H1 (cell line): ENCODE data around the gene DHRS7C. TPM values are rescaled to one million over a fixed set of nuclear protein-coding genes. Genes with fewer than 3 reads are reported as not detected.

Experiments used
- CTCF ChIA-PET: fragments of 300-600 bp; sonication (Branson Sonifier 250); formaldehyde crosslinking; loops from one replicate; lab custom pipeline; 2021; ENCODE audit not compliant: partially characterized antibody; lab: Charles Lee
- POLR2A ChIA-PET: fragments of 300-600 bp; sonication (Branson Sonifier 250); formaldehyde crosslinking; loops from one replicate; lab custom pipeline; 2021; ENCODE audit warnings: inconsistent platforms; ENCODE audit not compliant: partially characterized antibody; lab: Charles Lee
- DNase-seq, 2 experiments: peaks; one replicate each; pipeline versions ENCODE4 v3.0.0 to v3.0.0-alpha.2; 2010 to 2022; ENCODE audit warnings: low spot score in 2 of 2, low read depth in 1 of 2, mixed read lengths in 1 of 2
- FAIRE-seq: peaks from 2 replicates; lab custom pipeline; 2011; peaks lifted over from hg19 to GRCh38; lab: Jason Lieb, UNC
- H2AFZ ChIP-seq: 2 replicates; pipeline ENCODE4 v1.8.1; 2012; ENCODE audit warnings: low read length, inconsistent platforms
- H2AK5ac ChIP-seq: 2 replicates; pipeline ENCODE4 v1.6.1; 2013; ENCODE audit warnings: low read depth, low read length
- H2BK120ac ChIP-seq: replicated peaks from 2 replicates; pipeline ENCODE3; 2013; ENCODE audit warnings: low read depth, low read length, inconsistent platforms
- H2BK12ac ChIP-seq: 2 replicates; pipeline ENCODE4 v1.6.1; 2013; ENCODE audit warnings: low read depth, low read length
- H2BK15ac ChIP-seq: 2 replicates; pipeline ENCODE4 v1.6.1; 2013; ENCODE audit warnings: low read length
- H2BK20ac ChIP-seq: 2 replicates; pipeline ENCODE4 v1.6.1; 2013; ENCODE audit warnings: low read length
- H2BK5ac ChIP-seq: 2 replicates; pipeline ENCODE4 v1.6.1; 2013; ENCODE audit warnings: low read depth, low read length
- H3K14ac ChIP-seq: 2 replicates; pipeline ENCODE4 v1.6.1; 2013; ENCODE audit warnings: inconsistent platforms; ENCODE audit not compliant: insufficient read length
- H3K18ac ChIP-seq: 2 replicates; pipeline ENCODE4 v1.6.1; 2013; ENCODE audit warnings: low read length; ENCODE audit errors: extremely low read depth
- H3K23ac ChIP-seq: 2 replicates; pipeline ENCODE4 v1.6.1; 2013; ENCODE audit warnings: inconsistent platforms; ENCODE audit not compliant: insufficient read length
- H3K23me2 ChIP-seq: 2 replicates; pipeline ENCODE4 v1.6.1; 2013; ENCODE audit warnings: low read depth, low read length
- H3K27ac ChIP-seq: 2 replicates; pipeline ENCODE4 v1.6.1; 2011; ENCODE audit warnings: low read depth, low read length, inconsistent platforms
- H3K27me3 ChIP-seq, 4 experiments: replicated peaks in 1 of 4; 1 replicate in 1 of 4; 2 replicates in 3 of 4; pipeline versions ENCODE4 v1.6.1 to v1.8.1; 2011 to 2013; ENCODE audit warnings: low read length in 3 of 4, mild to moderate bottlenecking in 3 of 4, inconsistent platforms in 2 of 4, mixed read lengths in 2 of 4, moderate library complexity in 1 of 4; ENCODE audit not compliant: control insufficient read depth in 3 of 4, insufficient read depth in 3 of 4; ENCODE audit errors: extremely low read depth in 1 of 4
- H3K36me3 ChIP-seq, 4 experiments: 2 replicates each; pipeline versions ENCODE4 v1.6.1 to v1.8.1; 2011 to 2013; ENCODE audit warnings: mild to moderate bottlenecking in 4 of 4, low read length in 3 of 4, moderate library complexity in 2 of 4, control low read depth in 1 of 4, inconsistent platforms in 1 of 4; ENCODE audit not compliant: insufficient read depth in 4 of 4, control insufficient read depth in 2 of 4
- H3K4ac ChIP-seq: replicated peaks from 2 replicates; pipeline ENCODE3; 2013; ENCODE audit warnings: low read length, low read depth, mixed read lengths, inconsistent platforms; ENCODE audit not compliant: insufficient read length
- H3K4me1 ChIP-seq, 4 experiments: replicated peaks in 1 of 4; 1 replicate in 1 of 4; 2 replicates in 3 of 4; pipeline versions ENCODE4 v1.6.1 to v1.8.1; 2011 to 2013; ENCODE audit warnings: low read length in 3 of 4, inconsistent platforms in 2 of 4, mixed read lengths in 1 of 4; ENCODE audit not compliant: insufficient read depth in 4 of 4, control insufficient read depth in 3 of 4
- H3K4me2 ChIP-seq, 2 experiments: 2 replicates each; pipeline versions ENCODE4 v1.6.1 to v1.8.1; 2011 to 2013; ENCODE audit warnings: low read depth in 2 of 2, low read length in 2 of 2, control low read depth in 1 of 2, inconsistent platforms in 1 of 2, mild to moderate bottlenecking in 1 of 2; ENCODE audit not compliant: insufficient read depth in 1 of 2
- H3K4me3 ChIP-seq, 4 experiments: fragments of 200-600, 300-600 bp in 1 of 4; sonication (generic), shearing (Covaris generic), sonication (Bioruptor Twin) in 1 of 4; 2 replicates each; pipeline versions ENCODE4 v1.5.1 to v1.8.1; 2011 to 2016; ENCODE audit warnings: low read length in 4 of 4, low read depth in 3 of 4, control low read depth in 2 of 4, inconsistent platforms in 2 of 4, mild to moderate bottlenecking in 2 of 4, mixed read lengths in 1 of 4, moderate library complexity in 1 of 4; ENCODE audit not compliant: insufficient read depth in 2 of 4; ENCODE audit errors: extremely low read depth in 1 of 4
- H3K56ac ChIP-seq: replicated peaks from 2 replicates; pipeline ENCODE3; 2013; ENCODE audit warnings: low read depth, mild to moderate bottlenecking, mixed read lengths, low read length, inconsistent platforms; ENCODE audit not compliant: insufficient read length
- H3K79me1 ChIP-seq: 2 replicates; pipeline ENCODE4 v1.6.1; 2013; ENCODE audit warnings: low read depth, low read length, control low read depth
- H3K79me2 ChIP-seq, 2 experiments: 2 replicates each; pipeline versions ENCODE4 v1.6.1 to v1.8.1; 2012 to 2013; ENCODE audit warnings: low read length in 2 of 2, mild to moderate bottlenecking in 2 of 2, inconsistent platforms in 1 of 2; ENCODE audit not compliant: insufficient read depth in 2 of 2, control insufficient read depth in 1 of 2
- H3K9ac ChIP-seq, 4 experiments: replicated peaks in 1 of 4; 1 replicate in 1 of 4; 2 replicates in 3 of 4; pipeline versions ENCODE4 v1.6.1 to v1.8.1; 2011 to 2013; ENCODE audit warnings: low read depth in 3 of 4, low read length in 3 of 4, control low read depth in 2 of 4, mild to moderate bottlenecking in 2 of 4, moderate library complexity in 2 of 4, inconsistent platforms in 1 of 4; ENCODE audit errors: extremely low read depth in 1 of 4
- H3K9me3 ChIP-seq, 2 experiments: 2 replicates each; pipeline versions ENCODE4 v1.6.1 to v1.8.1; 2012 to 2013; ENCODE audit warnings: mild to moderate bottlenecking in 2 of 2, moderate library complexity in 2 of 2, control low read depth in 1 of 2, inconsistent platforms in 1 of 2, low read depth in 1 of 2, low read length in 1 of 2, mixed read lengths in 1 of 2; ENCODE audit not compliant: insufficient read depth in 2 of 2
- H4K20me1 ChIP-seq, 2 experiments: replicated peaks in 1 of 2; 2 replicates each; pipeline versions ENCODE3 to v1.8.1; 2011 to 2013; ENCODE audit warnings: inconsistent platforms in 2 of 2, low read length in 2 of 2, mild to moderate bottlenecking in 1 of 2; ENCODE audit not compliant: insufficient read depth in 2 of 2, control insufficient read depth in 1 of 2
- H4K5ac ChIP-seq: 2 replicates; pipeline ENCODE4 v1.6.1; 2013; ENCODE audit warnings: low read length, low read depth, mixed read lengths, inconsistent platforms; ENCODE audit not compliant: insufficient read length
- H4K8ac ChIP-seq: 2 replicates; pipeline ENCODE4 v1.8.0; 2013; ENCODE audit warnings: mild to moderate bottlenecking, moderate library complexity, low read length, inconsistent platforms; ENCODE audit not compliant: insufficient read depth; ENCODE audit errors: extremely low read depth
- H4K91ac ChIP-seq: replicated peaks from 2 replicates; pipeline ENCODE3; 2013; ENCODE audit warnings: low read length, mixed read lengths, inconsistent platforms; ENCODE audit not compliant: insufficient read length
- RAD21 ChIP-seq, 2 experiments: IDR thresholded peaks in 1 of 2; conservative IDR thresholded peaks in 1 of 2; 2 replicates each; pipeline ENCODE4 v1.6.1; 2011; ENCODE audit warnings: low read depth in 2 of 2, low read length in 2 of 2, improper control_type of control experiment in 1 of 2, inconsistent platforms in 1 of 2, mild to moderate bottlenecking in 1 of 2, moderate library complexity in 1 of 2
- SRF ChIP-seq: IDR thresholded peaks from 2 replicates; pipeline ENCODE4 v1.6.1; 2011; ENCODE audit warnings: mild to moderate bottlenecking, low read depth, low read length, moderate library complexity
- WGBS, 2 experiments: shearing (Covaris generic) in 1 of 2; methylation state at CpG; one replicate each; pipeline versions ENCODE4 v1.1.6 to v1.1.7; 2013 to 2015; ENCODE audit warnings: low lambda C conversion rate in 2 of 2, mixed read lengths in 2 of 2, inconsistent platforms in 1 of 2, low coverage in 1 of 2, missing lambda C conversion rate in 1 of 2; ENCODE audit not compliant: insufficient replicate concordance in 2 of 2, insufficient coverage in 1 of 2, insufficient read length in 1 of 2; ENCODE audit errors: extremely low coverage in 1 of 2, missing lambda C conversion rate in 1 of 2; 5-methylcytosine and 5-hydroxymethylcytosine counted together
- polyA plus RNA-seq, 7 experiments: library from polyadenylated mRNA; depleted of rRNA in 3 of 7; stranded (reverse) in 5 of 7; unstranded in 2 of 7; fragments of >200 nt in 5 of 7; fragments of 200-250 nt in 2 of 7; gene quantifications; 1 replicate in 5 of 7; 2 replicates in 1 of 7; 4 replicates in 1 of 7; pipeline versions ENCODE4 v1.2.1 to v1.2.3, GENCODE V29; 2011 to 2013; ENCODE audit warnings: missing spikeins in 2 of 7, mixed read lengths in 2 of 7
- total RNA-seq: library from RNA; stranded (reverse); fragmentation: NEBNext Ultra II Directional; extraction: Animal tissue kit (Norgen Biotek cat#: 25700); gene quantifications from 2 replicates; pipeline ENCODE4 v1.2.1, GENCODE V29; 2021
- TF ChIP-seq, protein P1 (sequence below), 3 experiments: IDR thresholded peaks; 1 replicate in 2 of 3; 2 replicates in 1 of 3; pipeline versions ENCODE4 v1.5.1 to v1.6.1; 2011; ENCODE audit warnings: low read length in 3 of 3, mild to moderate bottlenecking in 3 of 3, inconsistent platforms in 2 of 3, low read depth in 1 of 3, moderate library complexity in 1 of 3; ENCODE audit not compliant: insufficient read depth in 1 of 3; ENCODE audit errors: control extremely low read depth in 1 of 3

DHRS7C gene
- total and polyA plus RNA-seq, 2 of the 8 experiments (the other 6 are each of a cell fraction or from before 2014, with no cell fraction given), result not detected

GRCh38 chr17:9824094-9824493, 32.7 kb upstream of the DHRS7C start:
- Histone ChIP-seq H2BK20ac (no peak overlapping the region), H3K14ac (no peak overlapping the region), H3K4me2 (no peak overlapping the region), H3K27me3 (no peaks in the 10 kb centered on the region), H3K23ac (no peak overlapping the region), H3K79me1 (no peaks in the 10 kb centered on the region), H2AFZ (no peak overlapping the region), H3K27ac (no peak overlapping the region), H2BK12ac (no peak overlapping the region), H2BK15ac (no peak overlapping the region), H3K9me3 (no peaks in the 10 kb centered on the region), H3K36me3 (no peaks in the 10 kb centered on the region), H2BK120ac (no peak overlapping the region), H3K18ac (no peak overlapping the region), H2AK5ac (no peak overlapping the region), H4K91ac (no peak overlapping the region), H3K79me2 (no peaks in the 10 kb centered on the region), H3K4ac (no peak overlapping the region), H3K4me3 (no peak overlapping the region), H4K8ac (no peak overlapping the region), H3K23me2 (peaks cover 2% of the 10 kb centered on the region; the same call in 1 of the 2 replicates), H4K5ac (no peak overlapping the region), H3K56ac (no peak overlapping the region), H2BK5ac (no peak overlapping the region), H4K20me1 (no peaks in the 10 kb centered on the region), H3K9ac (no peak overlapping the region), H3K4me1 (peaks cover 0 to 2% (median 0%) of the 10 kb centered on the region in 4 experiments; a peak in 1 of 7 replicates)
- TF ChIP-seq, protein P1, sequence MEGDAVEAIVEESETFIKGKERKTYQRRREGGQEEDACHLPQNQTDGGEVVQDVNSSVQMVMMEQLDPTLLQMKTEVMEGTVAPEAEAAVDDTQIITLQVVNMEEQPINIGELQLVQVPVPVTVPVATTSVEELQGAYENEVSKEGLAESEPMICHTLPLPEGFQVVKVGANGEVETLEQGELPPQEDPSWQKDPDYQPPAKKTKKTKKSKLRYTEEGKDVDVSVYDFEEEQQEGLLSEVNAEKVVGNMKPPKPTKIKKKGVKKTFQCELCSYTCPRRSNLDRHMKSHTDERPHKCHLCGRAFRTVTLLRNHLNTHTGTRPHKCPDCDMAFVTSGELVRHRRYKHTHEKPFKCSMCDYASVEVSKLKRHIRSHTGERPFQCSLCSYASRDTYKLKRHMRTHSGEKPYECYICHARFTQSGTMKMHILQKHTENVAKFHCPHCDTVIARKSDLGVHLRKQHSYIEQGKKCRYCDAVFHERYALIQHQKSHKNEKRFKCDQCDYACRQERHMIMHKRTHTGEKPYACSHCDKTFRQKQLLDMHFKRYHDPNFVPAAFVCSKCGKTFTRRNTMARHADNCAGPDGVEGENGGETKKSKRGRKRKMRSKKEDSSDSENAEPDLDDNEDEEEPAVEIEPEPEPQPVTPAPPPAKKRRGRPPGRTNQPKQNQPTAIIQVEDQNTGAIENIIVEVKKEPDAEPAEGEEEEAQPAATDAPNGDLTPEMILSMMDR (IDR thresholded peaks at IDR 0.05; ENCODE audit: control extremely low read depth in 1 of 3, insufficient read depth in 1 of 3, low read depth in 1 of 3, low read length in 3 of 3), result peak; percentile 31 to 47 (median 35); a peak in 3 of 4 replicates
- TF ChIP-seq SRF, result no peak
- TF ChIP-seq RAD21 (IDR thresholded peaks at IDR 0.05 in 1 of 2, conservative IDR thresholded peaks at IDR 0.05 in 1 of 2; ENCODE audit: low read depth in 2 of 2, low read length in 2 of 2), result peak; percentile 22 to 28; a peak in 1 of 4 replicates
- FAIRE-seq (no peak), DNase-seq (no peak)
- CTCF ChIA-PET, result interaction anchor here (1.2 to 1.3 kb wide), 2 partner anchors 14 to 18 kb away, joined by 3 to 8 read pairs; no protein-coding TSS in a partner anchor
- POLR2A ChIA-PET, result no interaction called here
- 58% methylated on average over 4 of the region's 4 CpGs; no CpG with 5 or more reads in 1 of the 2 experiments for WGBS, 2 experiments
